Pancreas (tissue), 10 donors: ENCODE measurements around the gene CDK5R2. TPM values are rescaled to one million over a fixed set of nuclear protein-coding genes. Genes with fewer than 3 reads are reported as not detected.

Experiments used
- ATAC-seq, 4 donors: fragments of 200-7000 bp; cut with Tn5 transposase; one replicate each; pipeline versions ENCODE4 v1.8.0 to v1.9.1; 2020; ENCODE audit warnings: mild to moderate bottlenecking in 4 of 4, moderate library complexity in 4 of 4
- DNase-seq, 6 donors: peaks; one replicate each; pipeline ENCODE4 v3.0.0-alpha.2; 2020
- FAIRE-seq: peaks from 2 replicates; lab custom pipeline; 2012; peaks lifted over from hg19 to GRCh38; lab: Jason Lieb, UNC
- H3K27ac ChIP-seq, 4 donors: fragments of 200-600 bp; sonication (generic); 1 replicate in 3 of 4; 2 replicates in 1 of 4; pipeline versions ENCODE4 v1.5.0 to v1.8.0; 2020
- H3K27me3 ChIP-seq, 4 donors: fragments of 200-600 bp; one replicate each; pipeline ENCODE4 v1.8.0; 2021
- H3K36me3 ChIP-seq, 3 donors: fragments of 200-600 bp; sonication (generic) in 1 of 3; one replicate each; pipeline versions ENCODE4 v1.5.0 to v1.8.0; 2020 to 2021
- H3K4me1 ChIP-seq, 3 donors: fragments of 200-600 bp; one replicate each; pipeline ENCODE4 v1.8.0; 2021
- H3K4me3 ChIP-seq, 4 donors: fragments of 200-600 bp; sonication (generic) in 2 of 4; one replicate each; pipeline versions ENCODE4 v1.5.0 to v1.8.0; 2020 to 2021
- H3K9me3 ChIP-seq, 4 donors: fragments of 200-600 bp; one replicate each; pipeline ENCODE4 v1.8.0; 2021
- CTCF ChIP-seq, 4 donors: fragments of 200-600 bp; sonication (generic) in 3 of 4; IDR thresholded peaks; one replicate each; pipeline versions ENCODE4 v1.5.0 to v1.8.0; 2021; ENCODE audit warnings: antibody characterized with exemption in 4 of 4
- WGBS, 2 donors: extraction: QIAGEN DNeasy Blood & Tissue Kit; methylation state at CpG; one replicate each; pipeline ENCODE4 v1.1.7; 2013; 5-methylcytosine and 5-hydroxymethylcytosine counted together
- intact Hi-C, 3 donors: fragments of 100-400 bp; cut with DNase I; formaldehyde crosslinking; loops; one replicate each; pipeline versions ENCODE4 v1.11.1 to v1.14.2; 2022
- polyA plus RNA-seq, 2 donors: library from polyadenylated mRNA; stranded (reverse); fragments of 200-250 nt; gene quantifications; one replicate each; pipeline ENCODE4 v1.2.3, GENCODE V29; 2013
- total RNA-seq, 6 donors: library from RNA; stranded (reverse); fragmentation: NEBNext Ultra II Directional in 4 of 6; extraction: Animal tissue kit (Norgen Biotek cat#: 25700) in 4 of 6; gene quantifications; one replicate each; pipeline versions ENCODE4 v1.2.1 to v1.2.4, GENCODE V29; 2021 to 2023
- donor health status: healthy with polysubstance abuse.
- donor health status: DM: no; HTN: no; CAD: no; lungs with moderate emphysema.
- donor health status: DM: no; HTN: no; CAD: no.
- donor health status: control.
- donor health status: control.
- donor health status: Bipolar disorder and iron deficiency.
- donor health status: DM: yes; HTN: yes; CAD: no.
- donor health status: DM: no; HTN: no; CAD: no.
- donor health status: DM: no; HTN: no; CAD: no.
- donor health status: DM: yes; HTN: yes; CAD: no.

Gene CDK5R2
- total and polyA plus RNA-seq, 8 donors: 0.19 to 8.6 (median 1.1) TPM

- Histone ChIP-seq H3K4me3 (no peak overlapping the region), H3K4me1 (peaks cover 5 to 16% (median 14%) of the 10 kb centered on the region in 3 donors), H3K9me3 (no peaks in the 10 kb centered on the region), H3K36me3 (no peaks in the 10 kb centered on the region), H3K27ac (no peak overlapping the region), H3K27me3 (peaks cover 0 to 49% (median 12%) of the 10 kb centered on the region in 4 donors)
- TF ChIP-seq CTCF (IDR thresholded peaks at IDR 0.05): no peak
- WGBS, 2 donors: 56% methylated on average over 4 of the region's 4 CpGs
- ATAC-seq (no peak), FAIRE-seq (no peak), DNase-seq (peak in 1 of 6 donors; percentile 21)
- intact Hi-C loops: no loop called here
Observed at GRCh38 chr2:218986148-218986761, 26.8 kb downstream of the CDK5R2 start.

DNA sequence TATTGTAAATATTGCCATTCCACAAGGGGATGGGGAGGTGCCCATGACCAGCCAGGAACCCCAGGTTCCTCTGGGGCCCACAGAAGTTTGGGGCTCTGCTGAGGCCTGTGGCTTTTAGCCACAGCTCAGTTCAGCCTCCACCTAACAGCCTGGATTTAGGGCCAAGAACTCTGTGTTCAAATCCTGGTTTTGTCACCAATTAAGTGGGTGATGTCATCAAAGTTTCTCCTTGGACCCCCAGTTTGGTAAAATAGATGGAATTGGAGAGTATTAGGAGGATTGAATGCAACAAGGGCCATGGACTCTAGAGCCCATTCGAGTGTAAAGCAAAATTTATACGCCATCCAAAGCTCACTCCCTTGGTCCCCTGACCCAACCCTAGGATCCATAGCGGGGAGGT, 28.7 kb downstream of the CDK5R2 start:
- no peak for TF ChIP-seq CTCF (IDR thresholded peaks at IDR 0.05)
- ATAC-seq: no peak

GRCh38 chr2:218988650-218989049, 29.2 kb downstream of the CDK5R2 start:
- H3K36me3 ChIP-seq: no peaks in the 10 kb centered on the region
- peaks cover 0 to 34% (median 7%) of the 10 kb centered on the region in 4 donors for H3K27me3 ChIP-seq
- no peaks in the 10 kb centered on the region for H3K9me3 ChIP-seq
- FAIRE-seq (no peak), DNase-seq (no peak), ATAC-seq (no peak)
- no peak overlapping the region for H3K27ac ChIP-seq
- intact Hi-C loops: no loop called here
- 49 to 53% methylated on average over 2 of the region's 2 CpGs for WGBS, 2 donors
- TF ChIP-seq CTCF (IDR thresholded peaks at IDR 0.05): no peak
- peaks cover 3 to 17% (median 7%) of the 10 kb centered on the region in 3 donors for H3K4me1 ChIP-seq
- no peak overlapping the region for H3K4me3 ChIP-seq

More for the DNA sequence above, 28.7 kb downstream of the CDK5R2 start:
- no peak overlapping the region for H3K4me3 ChIP-seq
- H3K27me3 ChIP-seq: peaks cover 0 to 39% (median 8%) of the 10 kb centered on the region in 4 donors
- no peak overlapping the region for H3K27ac ChIP-seq
- FAIRE-seq (no peak), DNase-seq (no peak)
- WGBS, 2 donors: 56 to 57% methylated on average over 3 of the region's 3 CpGs
- H3K4me1 ChIP-seq: peaks cover 0 to 12% (median 4%) of the 10 kb centered on the region in 3 donors
- H3K36me3 ChIP-seq: no peaks in the 10 kb centered on the region
- intact Hi-C loops: no loop called here
- no peaks in the 10 kb centered on the region for H3K9me3 ChIP-seq

DNA sequence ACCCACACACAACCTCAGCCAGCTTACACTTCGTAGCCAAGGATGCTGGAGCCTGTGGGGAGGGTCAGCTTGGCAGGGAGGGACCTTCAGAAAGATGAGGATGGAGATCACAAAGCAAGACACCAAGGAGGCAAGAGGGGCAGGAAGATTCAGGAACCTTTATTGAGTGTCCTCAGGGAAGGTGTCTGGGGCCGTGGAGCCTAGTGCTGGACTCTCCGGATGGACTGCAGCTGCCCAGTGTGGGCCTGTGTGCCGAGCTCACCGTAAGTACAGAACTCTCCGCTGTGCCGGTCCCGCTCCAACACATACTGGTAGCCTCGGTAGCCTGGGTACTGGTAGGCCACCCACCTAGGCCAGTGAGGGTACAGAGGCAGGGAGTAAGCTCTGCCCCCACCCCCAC, 30.6 kb downstream of the CDK5R2 start:
- peaks cover 4 to 14% (median 6%) of the 10 kb centered on the region in 3 donors for H3K4me1 ChIP-seq
- DNase-seq: peak in 1 of 6 donors; percentile 61
- no peaks in the 10 kb centered on the region for H3K9me3 ChIP-seq
- TF ChIP-seq CTCF (IDR thresholded peaks at IDR 0.05): no peak
- no peak overlapping the region for H3K4me3 ChIP-seq
- ATAC-seq: no peak
- H3K27me3 ChIP-seq: peaks cover 0 to 29% (median 3%) of the 10 kb centered on the region in 4 donors
- no peaks in the 10 kb centered on the region for H3K36me3 ChIP-seq
- no peak overlapping the region for H3K27ac ChIP-seq
- intact Hi-C loops: no loop called here
- 22 to 24% methylated on average over 9 of the region's 9 CpGs for WGBS, 2 donors
- no peak for FAIRE-seq

DNA sequence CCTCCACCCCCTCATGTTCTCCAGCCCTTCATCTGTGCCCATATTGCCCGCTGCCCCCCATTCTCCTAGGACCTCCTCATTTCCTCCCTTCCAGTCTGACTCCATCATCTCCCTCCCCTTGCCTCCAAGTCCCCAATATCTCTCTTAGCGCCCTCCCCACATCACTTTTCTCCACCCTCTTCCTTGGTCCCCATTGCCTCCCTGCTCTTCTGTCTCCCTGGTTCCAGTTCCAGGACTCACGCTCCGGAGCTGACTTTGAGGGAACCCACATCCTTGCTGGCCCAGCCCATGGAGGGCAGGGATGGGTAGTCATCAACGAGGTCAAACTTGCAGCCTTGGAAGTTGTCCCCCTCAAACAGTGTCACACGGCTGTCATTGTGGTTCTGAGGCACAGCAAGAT, 31.1 kb downstream of the CDK5R2 start:
- FAIRE-seq (no peak), DNase-seq (no peak), ATAC-seq (no peak)
- no peaks in the 10 kb centered on the region for H3K36me3 ChIP-seq
- H3K27me3 ChIP-seq: peaks cover 0 to 28% (median 0%) of the 10 kb centered on the region in 4 donors
- H3K9me3 ChIP-seq: no peaks in the 10 kb centered on the region
- no peak overlapping the region for H3K27ac ChIP-seq
- peaks cover 5 to 13% (median 6%) of the 10 kb centered on the region in 3 donors for H3K4me1 ChIP-seq
- no peak overlapping the region for H3K4me3 ChIP-seq
- WGBS, 2 donors: 19 to 25% methylated on average over 6 of the region's 6 CpGs
- intact Hi-C loops: no loop called here
- no peak for TF ChIP-seq CTCF (IDR thresholded peaks at IDR 0.05)
